Activated CD8-positive, alpha-beta T cell treated with anti-CD3 and anti-CD28 coated beads for 36 hours (primary cell): ENCODE results near the gene CKLF. TPM values are rescaled to one million over a fixed set of nuclear protein-coding genes. Genes with fewer than 3 reads are reported as not detected.
A peak's percentile ranks its signal among the peaks of the same experiment; 100 is the strongest.

Experiments used
- ATAC-seq: fragments of 200-7000 bp; cut with Tn5 transposase; one replicate; pipeline ENCODE4 v1.10.0; 2021; ENCODE audit warnings: mild to moderate bottlenecking, moderate library complexity
- CTCF ChIA-PET: fragments of 350-600 bp; sonication (Branson Sonifier 250); formaldehyde crosslinking; loops from one replicate; lab custom pipeline; 2021; ENCODE audit warnings: antibody characterized with exemption; lab: Charles Lee
- POLR2A ChIA-PET: fragments of 350-600 bp; sonication (Branson Sonifier 250); formaldehyde crosslinking; loops from one replicate; lab custom pipeline; 2021; ENCODE audit warnings: antibody characterized with exemption; lab: Charles Lee
- DNase-seq: peaks from one replicate; pipeline ENCODE4 v3.0.0-alpha.2; 2020
- H3K27ac Mint-ChIP-seq: one replicate; pipeline ENCODE4 v1.8.0; 2021; ENCODE audit warnings: mild to moderate bottlenecking, mixed read lengths
- H3K27me3 Mint-ChIP-seq: one replicate; pipeline ENCODE4 v1.8.0; 2021; ENCODE audit warnings: mixed read lengths
- H3K36me3 Mint-ChIP-seq: one replicate; pipeline ENCODE4 v1.8.0; 2021; ENCODE audit warnings: low read depth, mixed read lengths
- H3K4me1 Mint-ChIP-seq: one replicate; pipeline ENCODE4 v1.8.0; 2021; ENCODE audit warnings: low read depth, mixed read lengths
- H3K4me3 Mint-ChIP-seq: one replicate; pipeline ENCODE4 v1.8.0; 2021; ENCODE audit warnings: mild to moderate bottlenecking, moderate library complexity, mixed read lengths
- H3K9me3 Mint-ChIP-seq: one replicate; pipeline ENCODE4 v1.8.0; 2021; ENCODE audit warnings: mixed read lengths
- intact Hi-C: fragments of 100-400 bp; cut with micrococcal nuclease; formaldehyde crosslinking; loops from one replicate; pipeline ENCODE4 v1.10.0; 2022
- total RNA-seq, 2 experiments: library from RNA; stranded (reverse); gene quantifications; one replicate each; pipeline ENCODE4 v1.2.3, GENCODE V29; 2021
- TF ChIP-seq, protein P1 (sequence below): fragments of 200-600 bp; IDR thresholded peaks from one replicate; pipeline ENCODE4 v1.8.0; 2022; ENCODE audit warnings: antibody characterized with exemption, mild to moderate bottlenecking

The CKLF gene
- total RNA-seq, 2 experiments from 2014 or later: 99.0 to 99.7 TPM

DNA sequence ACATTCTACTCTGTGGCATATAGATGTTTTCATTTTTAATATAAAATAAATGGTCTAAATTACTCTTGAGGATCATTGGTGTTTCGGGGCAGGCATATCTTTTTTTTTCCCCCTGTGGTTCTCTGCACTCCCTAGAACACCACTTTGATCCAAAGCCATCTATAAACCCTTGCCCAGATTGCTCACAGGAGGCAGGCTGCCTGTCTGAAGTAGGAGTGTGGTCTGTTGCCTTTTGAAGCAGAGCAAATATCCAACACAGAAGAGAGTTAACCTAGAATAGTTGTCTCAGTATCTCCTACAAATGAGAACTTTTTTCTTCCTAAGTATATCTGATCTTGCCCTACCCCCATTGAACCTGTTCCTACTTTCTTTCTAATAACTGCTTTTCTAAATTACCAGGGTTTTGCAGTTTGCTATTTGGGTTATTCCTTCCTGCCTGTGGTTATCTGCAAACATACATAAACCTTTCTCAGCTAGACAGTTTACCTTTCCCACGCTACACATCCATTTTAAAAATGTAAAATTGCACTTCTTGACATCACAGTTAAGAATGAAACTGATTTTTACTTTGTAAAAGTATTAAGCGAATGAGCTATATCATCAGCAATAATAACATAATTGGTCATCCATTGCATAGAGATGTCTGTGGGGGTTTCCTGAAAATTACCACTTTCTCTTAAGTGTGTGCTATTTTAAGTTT is 9.2 kb downstream of the CKLF start:
- intact Hi-C loops: loop anchor here (5.0 kb wide), 1 partner anchor 46 kb away; no protein-coding TSS in a partner anchor
- ATAC-seq: no peak
- no peak for DNase-seq
- ChIA-PET CTCF (interaction anchor here (1.1 to 4.4 kb wide), 16 partner anchors 9 to 179 kb away, joined by 3 to 30 read pairs (median 14); partner anchors contain the start of genes CKLF, CMTM2 and CMTM3), POLR2A (interaction anchor here (0.6 to 2.9 kb wide), 3 partner anchors 8 to 44 kb away, joined by 3 to 16 read pairs (median 3); partner anchors contain the start of gene CKLF)
- Mint-ChIP-seq H3K4me1 (peaks cover 56% of the 10 kb centered on the region), H3K4me3 (no peak overlapping the region), H3K9me3 (no peaks in the 10 kb centered on the region), H3K27ac (peak overlapping the region; percentile 76), H3K27me3 (no peaks in the 10 kb centered on the region), H3K36me3 (peaks cover 51% of the 10 kb centered on the region)
- TF ChIP-seq, protein P1, sequence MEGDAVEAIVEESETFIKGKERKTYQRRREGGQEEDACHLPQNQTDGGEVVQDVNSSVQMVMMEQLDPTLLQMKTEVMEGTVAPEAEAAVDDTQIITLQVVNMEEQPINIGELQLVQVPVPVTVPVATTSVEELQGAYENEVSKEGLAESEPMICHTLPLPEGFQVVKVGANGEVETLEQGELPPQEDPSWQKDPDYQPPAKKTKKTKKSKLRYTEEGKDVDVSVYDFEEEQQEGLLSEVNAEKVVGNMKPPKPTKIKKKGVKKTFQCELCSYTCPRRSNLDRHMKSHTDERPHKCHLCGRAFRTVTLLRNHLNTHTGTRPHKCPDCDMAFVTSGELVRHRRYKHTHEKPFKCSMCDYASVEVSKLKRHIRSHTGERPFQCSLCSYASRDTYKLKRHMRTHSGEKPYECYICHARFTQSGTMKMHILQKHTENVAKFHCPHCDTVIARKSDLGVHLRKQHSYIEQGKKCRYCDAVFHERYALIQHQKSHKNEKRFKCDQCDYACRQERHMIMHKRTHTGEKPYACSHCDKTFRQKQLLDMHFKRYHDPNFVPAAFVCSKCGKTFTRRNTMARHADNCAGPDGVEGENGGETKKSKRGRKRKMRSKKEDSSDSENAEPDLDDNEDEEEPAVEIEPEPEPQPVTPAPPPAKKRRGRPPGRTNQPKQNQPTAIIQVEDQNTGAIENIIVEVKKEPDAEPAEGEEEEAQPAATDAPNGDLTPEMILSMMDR: no peak

DNA sequence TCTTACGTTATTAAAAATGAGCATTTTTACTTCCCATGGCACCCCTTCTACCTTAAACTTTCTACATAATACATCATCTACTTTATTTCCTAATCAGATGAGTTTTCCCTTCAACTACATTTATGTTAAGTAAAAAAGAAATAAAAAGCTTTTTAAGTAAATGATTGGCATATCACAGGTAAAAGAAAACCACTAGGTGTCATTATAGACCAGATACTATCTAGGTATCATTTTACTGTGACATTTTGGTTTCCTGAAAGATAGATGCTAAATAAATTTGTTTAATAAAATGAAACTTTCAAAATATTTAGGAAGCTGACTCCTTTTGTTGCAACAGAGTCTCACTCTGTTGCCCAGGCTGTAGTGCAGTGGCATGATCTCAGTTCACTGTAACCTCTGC is 10.0 kb downstream of the CKLF start:
- intact Hi-C loops: loop anchor here (5.0 kb wide), 1 partner anchor 45 kb away; no protein-coding TSS in a partner anchor
- Mint-ChIP-seq H3K4me3 (no peak overlapping the region), H3K27ac (peak overlapping the region; percentile 64), H3K4me1 (peaks cover 56% of the 10 kb centered on the region), H3K36me3 (peaks cover 58% of the 10 kb centered on the region), H3K9me3 (no peaks in the 10 kb centered on the region), H3K27me3 (no peaks in the 10 kb centered on the region)
- TF ChIP-seq, protein P1: peak; percentile 44
- CTCF ChIA-PET: interaction anchor here (0.9 to 4.4 kb wide), 19 partner anchors 10 to 178 kb away, joined by 3 to 30 read pairs (median 13); partner anchors contain the start of genes CKLF, CMTM2 and CMTM3
- no peak for DNase-seq
- POLR2A ChIA-PET: interaction anchor here (0.6 to 2.9 kb wide), 3 partner anchors 9 to 43 kb away, joined by 3 to 16 read pairs (median 3); partner anchors contain the start of gene CKLF
- ATAC-seq: no peak

DNA sequence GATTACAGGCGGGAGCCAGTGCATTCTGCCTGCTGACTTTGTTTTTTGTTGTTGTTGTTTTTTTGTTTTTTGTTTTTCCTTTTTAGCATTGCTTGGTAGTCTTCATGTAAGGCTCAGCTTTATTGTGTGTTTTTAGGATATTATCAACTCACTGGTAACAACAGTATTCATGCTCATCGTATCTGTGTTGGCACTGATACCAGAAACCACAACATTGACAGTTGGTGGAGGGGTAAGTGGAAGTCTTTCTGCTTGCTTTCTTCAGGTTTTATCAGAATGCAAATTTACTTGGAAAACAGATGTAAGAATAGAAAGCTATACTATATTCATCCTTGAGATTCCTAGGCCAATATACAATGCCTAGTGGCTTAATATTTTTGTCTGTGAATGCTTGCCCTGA is 10.6 kb downstream of the CKLF start:
- TF ChIP-seq, protein P1: no peak
- H3K4me3 Mint-ChIP-seq: no peak overlapping the region
- ChIA-PET POLR2A (interaction anchor here (1.0 to 2.9 kb wide), 5 partner anchors 10 to 47 kb away, joined by 3 to 16 read pairs (median 4); partner anchors contain the start of genes CKLF and CMTM2), CTCF (interaction anchor here (0.9 to 4.4 kb wide), 22 partner anchors 10 to 305 kb away, joined by 3 to 30 read pairs (median 7); partner anchors contain the start of genes CKLF, CMTM2, CMTM3 and NAE1)
- no peak for ATAC-seq
- peaks cover 59% of the 10 kb centered on the region for H3K4me1 Mint-ChIP-seq
- peak overlapping the region; percentile 64 for H3K27ac Mint-ChIP-seq
- no peaks in the 10 kb centered on the region for H3K9me3 Mint-ChIP-seq
- DNase-seq: no peak
- H3K36me3 Mint-ChIP-seq: peaks cover 61% of the 10 kb centered on the region
- intact Hi-C loops: loop anchor here (5.0 kb wide), 1 partner anchor 44 kb away; no protein-coding TSS in a partner anchor
- H3K27me3 Mint-ChIP-seq: no peaks in the 10 kb centered on the region

DNA sequence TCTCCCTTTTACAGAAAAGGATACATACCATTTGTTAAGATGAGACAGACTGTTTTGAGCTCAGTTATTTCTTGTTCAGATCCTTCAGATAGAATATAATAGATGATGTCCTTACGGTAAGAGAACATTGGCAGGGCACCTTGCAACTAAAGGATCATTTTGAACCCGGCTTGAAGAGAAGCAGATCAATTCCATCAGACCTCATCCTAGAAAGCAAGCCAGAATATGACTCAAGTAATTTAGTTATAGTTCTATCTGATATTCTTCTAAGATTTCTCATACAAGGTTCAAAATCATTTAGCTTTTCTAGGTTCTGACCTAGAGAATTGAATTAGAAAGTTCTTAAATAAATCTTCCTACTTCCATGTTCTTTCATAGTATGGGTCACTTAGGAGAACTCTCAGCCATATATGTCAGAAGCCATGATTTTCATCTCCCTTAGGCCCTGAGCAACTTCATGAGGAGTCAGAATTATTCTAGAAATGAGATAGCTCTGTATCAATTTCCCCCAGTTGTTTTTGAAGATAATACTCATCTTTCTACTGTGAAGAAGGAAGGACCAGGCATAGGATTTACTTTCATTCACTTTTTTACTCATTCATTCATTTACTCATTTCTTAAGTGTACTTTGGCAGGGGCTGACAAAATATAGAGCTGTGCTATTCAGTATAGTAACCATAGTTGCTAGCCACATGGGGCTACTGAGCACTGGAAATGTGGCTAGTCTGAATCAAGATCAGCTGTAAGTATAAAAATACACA is 11.4 kb downstream of the CKLF start:
- H3K27me3 Mint-ChIP-seq: no peaks in the 10 kb centered on the region
- H3K9me3 Mint-ChIP-seq: no peaks in the 10 kb centered on the region
- peak overlapping the region; percentile 39 for H3K27ac Mint-ChIP-seq
- TF ChIP-seq, protein P1: no peak
- peak; percentile 23 for DNase-seq
- peaks cover 58% of the 10 kb centered on the region for H3K4me1 Mint-ChIP-seq
- peaks cover 56% of the 10 kb centered on the region for H3K36me3 Mint-ChIP-seq
- intact Hi-C loops: loop anchor here (5.0 kb wide), 1 partner anchor 44 kb away; no protein-coding TSS in a partner anchor
- ChIA-PET CTCF (interaction anchor here (0.8 to 4.4 kb wide), 22 partner anchors 9 to 304 kb away, joined by 3 to 30 read pairs (median 6); partner anchors contain the start of genes CKLF, CMTM2, CMTM3 and NAE1), POLR2A (interaction anchor here (0.8 to 2.9 kb wide), 9 partner anchors 11 to 88 kb away, joined by 3 to 16 read pairs (median 4); partner anchors contain the start of genes CKLF and CMTM2)
- ATAC-seq: peak; percentile 83
- H3K4me3 Mint-ChIP-seq: no peak overlapping the region
